DMS53 (cell line): Measurements from ENCODE around the gene FOXN3.
"Not testable (repeated sequence)": the region's sequence is repeated elsewhere in the genome, so short reads cannot be mapped to it uniquely, and the experiment has no call there.

Experiments
- DNase-seq: peaks from one replicate; lab custom pipeline; 2025; lab: John Stamatoyannopoulos, UW

The FOXN3 gene

GRCh38 chr14:89270439-89271227 is 146.4 kb downstream of the FOXN3 start:
- DNase-seq, result peak; percentile 16

- DNase-seq, result no peak
These were observed 147.6 kb downstream of the FOXN3 start for GRCh38 chr14:89269404-89269803.

- DNase-seq, result no peak
These were observed 148.5 kb downstream of the FOXN3 start for GRCh38 chr14:89268514-89268913.

- no peak for DNase-seq
These were observed 149.4 kb downstream of the FOXN3 start for GRCh38 chr14:89267656-89268055.

- DNase-seq, result no peak
These were observed 149.9 kb downstream of the FOXN3 start for GRCh38 chr14:89267163-89267562.

GRCh38 chr14:89266754-89267153 is 150.3 kb downstream of the FOXN3 start:
- no peak for DNase-seq

- no peak for DNase-seq
These were observed 151.8 kb downstream of the FOXN3 start for GRCh38 chr14:89265234-89265633.

- no peak for DNase-seq
These were observed 152.7 kb downstream of the FOXN3 start for GRCh38 chr14:89264196-89264800.

- DNase-seq, result no peak
These were observed 155.0 kb downstream of the FOXN3 start for GRCh38 chr14:89262041-89262440.

- no peak for DNase-seq
These were observed 156.1 kb downstream of the FOXN3 start for GRCh38 chr14:89260898-89261297.

GRCh38 chr14:89259951-89260609 is 157.0 kb downstream of the FOXN3 start:
- no peak for DNase-seq

- DNase-seq, result no peak
These were observed 158.2 kb downstream of the FOXN3 start for GRCh38 chr14:89258728-89259273.

- no peak for DNase-seq
These were observed 160.1 kb downstream of the FOXN3 start for GRCh38 chr14:89256951-89257350.

GRCh38 chr14:89256283-89256682 is 160.8 kb downstream of the FOXN3 start:
- DNase-seq, result no peak

- DNase-seq, result no peak
These were observed 161.2 kb downstream of the FOXN3 start for GRCh38 chr14:89255852-89256251.

- DNase-seq, result no peak
These were observed 162.0 kb downstream of the FOXN3 start for GRCh38 chr14:89255012-89255411.

GRCh38 chr14:89254166-89254909 is 162.7 kb downstream of the FOXN3 start:
- DNase-seq, result no peak

GRCh38 chr14:89252887-89253532 is 164.0 kb downstream of the FOXN3 start:
- peak; percentile 24 for DNase-seq

- DNase-seq, result no peak
These were observed 166.0 kb downstream of the FOXN3 start for GRCh38 chr14:89251061-89251460.

GRCh38 chr14:89250655-89250975 is 166.4 kb downstream of the FOXN3 start:
- DNase-seq, result not testable (repeated sequence)

GRCh38 chr14:89249972-89250654 is 166.9 kb downstream of the FOXN3 start:
- DNase-seq, result no peak
